ENCODE measurements around the gene GALNT9.

Gene GALNT9

GRCh38 chr12:132161796-132162507 lies 167.4 kb downstream of the GALNT9 start:
- in situ Hi-C loops (cut with HindIII; ENCODE audit: low sequenced_read_pairs): no loop called here

GRCh38 chr12:132161036-132161781 lies 168.2 kb downstream of the GALNT9 start:
- in situ Hi-C loops (cut with HindIII; ENCODE audit: low sequenced_read_pairs): no loop called here

GRCh38 chr12:132160601-132161035 lies 168.8 kb downstream of the GALNT9 start:
- in situ Hi-C loops (cut with HindIII; ENCODE audit: low sequenced_read_pairs): no loop called here

GRCh38 chr12:132160016-132160415 lies 169.4 kb downstream of the GALNT9 start:
- in situ Hi-C loops (cut with HindIII; ENCODE audit: low sequenced_read_pairs): no loop called here

- in situ Hi-C loops (cut with HindIII; ENCODE audit: low sequenced_read_pairs): no loop called here
These were observed 169.8 kb downstream of the GALNT9 start for GRCh38 chr12:132159555-132160003.

GRCh38 chr12:132158677-132159554 lies 170.5 kb downstream of the GALNT9 start:
- in situ Hi-C loops (cut with HindIII; ENCODE audit: low sequenced_read_pairs): no loop called here

GRCh38 chr12:132157733-132158409 lies 171.5 kb downstream of the GALNT9 start:
- in situ Hi-C loops (cut with HindIII; ENCODE audit: low sequenced_read_pairs): no loop called here

GRCh38 chr12:132156573-132157325 lies 172.6 kb downstream of the GALNT9 start:
- in situ Hi-C loops (cut with HindIII; ENCODE audit: low sequenced_read_pairs): no loop called here

GRCh38 chr12:132155771-132156572 lies 173.4 kb downstream of the GALNT9 start:
- in situ Hi-C loops (cut with HindIII; ENCODE audit: low sequenced_read_pairs): no loop called here

GRCh38 chr12:132154941-132155770 lies 174.2 kb downstream of the GALNT9 start:
- in situ Hi-C loops (cut with HindIII; ENCODE audit: low sequenced_read_pairs): no loop called here

- in situ Hi-C loops (cut with HindIII; ENCODE audit: low sequenced_read_pairs): no loop called here
These were observed 175.0 kb downstream of the GALNT9 start for GRCh38 chr12:132154341-132154761.

GRCh38 chr12:132153501-132154340 lies 175.7 kb downstream of the GALNT9 start:
- in situ Hi-C loops (cut with HindIII; ENCODE audit: low sequenced_read_pairs): no loop called here

GRCh38 chr12:132152953-132153352 lies 176.4 kb downstream of the GALNT9 start:
- in situ Hi-C loops (cut with HindIII; ENCODE audit: low sequenced_read_pairs): no loop called here

GRCh38 chr12:132152411-132152821 lies 177.0 kb downstream of the GALNT9 start:
- in situ Hi-C loops (cut with HindIII; ENCODE audit: low sequenced_read_pairs): no loop called here

- in situ Hi-C loops (cut with HindIII; ENCODE audit: low sequenced_read_pairs): no loop called here
These were observed 177.5 kb downstream of the GALNT9 start for GRCh38 chr12:132151766-132152410.

GRCh38 chr12:132151145-132151765 lies 178.1 kb downstream of the GALNT9 start:
- in situ Hi-C loops (cut with HindIII; ENCODE audit: low sequenced_read_pairs): no loop called here

All from DLD1 (cell line).